RKO (cell line): Measurements from ENCODE around the gene NDUFA8.

ENCODE experiments used
- DNase-seq: peaks from one replicate; pipeline ENCODE4 v3.0.0-alpha.2; 2016; ENCODE audit warnings: low spot score

The NDUFA8 gene

DNA sequence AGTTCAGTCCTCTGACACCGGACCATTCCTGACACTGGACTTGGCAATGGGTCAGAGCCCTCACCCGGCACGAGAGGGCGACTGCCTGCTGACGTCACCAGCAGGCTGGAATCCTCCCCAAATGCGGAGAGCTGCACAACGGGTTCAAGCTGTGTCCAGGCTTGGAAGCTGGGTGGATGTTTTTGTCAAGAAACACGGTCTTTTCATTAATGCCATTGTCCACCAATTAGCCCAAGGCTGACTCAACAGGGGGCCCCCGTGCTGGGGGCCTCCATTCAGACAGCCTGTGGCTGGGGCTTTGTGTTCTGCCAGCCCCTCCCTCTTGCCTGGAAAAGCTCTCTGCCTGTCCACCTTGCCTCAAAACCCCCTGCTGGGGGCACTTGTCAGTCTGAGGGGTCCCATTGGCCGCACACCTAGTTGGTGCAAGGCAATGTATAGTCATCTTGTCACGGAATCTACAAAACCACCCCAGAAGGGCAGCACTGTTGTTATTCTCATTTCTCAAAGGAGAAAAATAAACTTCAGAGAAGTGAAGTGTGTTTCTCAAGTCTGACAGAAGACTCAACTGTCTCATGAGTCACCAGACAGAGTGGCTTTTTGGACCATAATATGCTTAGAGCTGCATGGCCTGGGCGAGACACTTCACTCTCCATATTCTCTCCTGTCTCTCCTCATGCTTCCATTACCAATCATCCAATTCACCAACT is 24.6 kb downstream of the NDUFA8 start:
- no peak for DNase-seq

DNA sequence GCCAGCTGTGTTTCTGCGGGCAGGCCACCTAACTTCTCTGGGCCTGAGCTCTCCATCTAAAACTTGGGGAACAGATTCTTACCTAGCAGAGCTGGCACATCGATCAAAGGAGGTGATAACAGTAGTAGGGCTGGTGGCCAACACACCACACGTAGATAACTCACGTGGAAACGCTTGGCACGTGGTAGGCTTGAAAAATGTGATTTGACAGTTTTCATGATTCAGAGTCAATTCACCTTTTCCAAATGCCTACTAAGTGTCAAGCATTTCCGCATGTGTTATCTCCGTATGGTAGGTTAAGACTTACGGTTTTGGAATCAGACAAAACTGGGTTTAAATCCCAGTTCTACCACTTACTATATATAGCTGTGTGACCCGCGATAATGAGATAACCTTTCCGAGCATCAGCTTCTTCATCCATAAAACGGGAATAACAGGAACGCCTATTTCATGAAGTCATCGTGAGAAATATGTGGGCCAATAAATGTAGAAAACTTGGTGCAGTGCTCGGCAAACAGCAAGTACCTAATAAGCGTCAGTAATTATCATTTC is 25.5 kb downstream of the NDUFA8 start:
- no peak for DNase-seq

DNA sequence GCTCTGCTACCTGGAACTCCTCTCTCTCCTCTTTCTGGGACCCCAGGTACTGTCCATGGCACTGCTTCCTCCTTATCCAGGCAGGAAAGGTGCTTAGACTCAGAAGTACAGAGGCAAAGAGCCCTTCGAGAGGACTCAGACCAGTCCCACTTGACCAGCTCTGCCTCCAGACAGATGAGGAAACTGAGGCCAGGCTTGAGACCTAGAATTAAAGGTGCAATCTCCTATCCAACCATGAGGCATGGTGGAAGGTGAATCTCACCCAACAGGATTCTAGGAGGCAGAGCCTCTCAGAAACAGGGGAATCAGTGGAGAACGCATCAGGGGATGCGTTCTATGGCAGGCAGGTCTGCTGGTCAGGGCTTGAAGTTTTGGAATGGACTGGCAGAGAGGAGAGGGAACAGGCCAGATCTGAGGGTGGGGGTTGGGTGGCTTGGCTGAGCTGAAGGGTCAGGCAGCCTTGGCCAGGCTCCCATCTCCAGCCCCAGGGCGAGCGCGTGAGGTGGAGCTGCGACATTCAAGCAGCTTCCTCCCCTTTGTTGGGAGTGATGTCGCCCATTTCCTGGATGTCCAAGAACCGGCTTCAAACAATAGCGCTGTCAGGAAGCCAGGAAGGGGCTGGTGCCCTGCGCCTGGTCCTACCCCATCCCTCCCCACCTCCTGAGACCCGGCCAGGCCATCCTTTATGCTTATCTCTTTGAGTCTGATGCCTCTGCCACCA is 26.2 kb downstream of the NDUFA8 start:
- no peak for DNase-seq

DNA sequence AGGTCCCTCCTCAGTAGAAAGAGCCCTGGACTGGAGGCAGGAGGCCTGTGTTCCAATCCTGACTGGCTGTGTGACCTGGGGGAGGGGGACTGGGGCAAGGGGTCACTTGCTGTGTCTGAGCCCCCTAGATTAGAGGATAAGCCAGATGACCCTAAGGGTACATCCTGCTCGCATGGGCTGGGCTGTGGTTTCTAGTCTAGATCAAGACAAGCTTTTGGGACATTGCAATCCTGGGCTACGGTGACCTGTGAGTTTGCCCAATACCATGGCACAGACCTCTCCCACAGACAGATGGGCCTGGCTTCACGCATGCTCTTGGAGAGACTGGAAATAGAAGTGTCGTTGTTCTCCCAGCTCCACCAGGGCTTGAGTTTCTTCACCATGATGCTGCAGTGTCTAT is 27.0 kb downstream of the NDUFA8 start:
- DNase-seq: no peak

DNA sequence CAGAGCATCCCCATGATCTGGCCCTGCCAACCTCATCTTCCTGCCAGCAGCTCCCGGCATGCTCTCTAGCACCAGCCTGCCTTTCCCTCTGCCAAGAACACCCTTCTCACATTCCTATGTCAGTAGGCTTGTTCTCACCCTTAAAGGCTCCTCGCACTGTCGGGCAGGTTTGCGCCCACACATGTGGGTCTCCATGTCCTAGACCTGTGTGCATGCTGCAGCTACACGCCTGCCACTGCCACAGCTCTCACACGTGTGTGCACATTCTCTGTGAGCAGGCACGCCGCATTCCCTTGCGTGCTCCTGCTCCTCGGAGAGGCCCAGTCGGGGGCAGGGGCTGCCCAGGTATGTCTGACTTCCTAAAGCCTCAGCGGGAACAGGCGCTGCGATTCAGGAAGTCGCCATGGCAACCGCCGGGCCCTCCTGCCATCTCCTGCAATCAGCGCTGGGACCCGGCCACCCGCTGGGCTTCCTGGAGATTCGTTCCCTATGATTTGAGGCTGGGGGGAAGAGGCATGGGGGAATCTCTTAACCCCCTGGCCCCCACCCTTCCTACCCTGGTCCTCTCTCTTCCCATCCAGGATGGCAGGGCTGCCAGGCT is 28.1 kb downstream of the NDUFA8 start:
- no peak for DNase-seq

DNA sequence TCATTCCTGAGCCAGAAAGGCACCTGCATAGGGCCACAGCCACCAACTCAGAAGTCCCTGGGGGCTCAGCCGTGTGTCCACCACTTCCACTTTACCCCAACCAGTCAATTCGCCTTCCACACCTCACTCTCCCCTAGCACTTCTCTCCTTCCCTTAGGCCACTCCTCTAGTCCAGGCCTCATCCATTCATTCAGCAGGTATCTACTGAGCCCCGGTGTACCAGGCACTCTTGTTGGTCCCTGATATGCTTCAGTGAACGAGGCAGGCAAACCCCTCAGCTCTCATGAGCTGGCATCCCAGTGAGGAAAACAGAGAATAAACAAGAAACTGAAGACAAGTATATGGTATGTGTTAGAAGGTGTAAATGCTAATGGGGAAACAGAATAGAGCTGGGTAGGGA is 28.7 kb downstream of the NDUFA8 start:
- DNase-seq: no peak

DNA sequence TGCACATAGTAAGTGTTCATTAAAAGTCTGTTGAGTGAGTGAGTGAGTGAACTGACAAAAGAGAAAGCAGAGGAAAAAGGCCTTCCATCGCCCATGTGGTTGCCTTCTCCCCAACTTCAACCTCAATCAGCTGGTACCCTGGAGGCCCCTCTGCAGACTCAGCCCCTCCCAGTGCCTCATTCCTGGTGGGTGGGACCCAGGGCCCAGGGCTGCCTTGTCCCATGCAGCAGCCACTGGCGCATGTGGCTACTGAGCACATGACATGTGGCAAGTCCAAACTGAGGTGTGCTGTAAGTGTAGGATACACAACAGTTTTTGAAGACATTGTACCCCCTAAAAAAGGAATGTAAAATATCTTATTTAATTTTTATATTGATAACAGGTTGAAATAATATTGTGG is 29.6 kb downstream of the NDUFA8 start:
- DNase-seq: no peak

DNA sequence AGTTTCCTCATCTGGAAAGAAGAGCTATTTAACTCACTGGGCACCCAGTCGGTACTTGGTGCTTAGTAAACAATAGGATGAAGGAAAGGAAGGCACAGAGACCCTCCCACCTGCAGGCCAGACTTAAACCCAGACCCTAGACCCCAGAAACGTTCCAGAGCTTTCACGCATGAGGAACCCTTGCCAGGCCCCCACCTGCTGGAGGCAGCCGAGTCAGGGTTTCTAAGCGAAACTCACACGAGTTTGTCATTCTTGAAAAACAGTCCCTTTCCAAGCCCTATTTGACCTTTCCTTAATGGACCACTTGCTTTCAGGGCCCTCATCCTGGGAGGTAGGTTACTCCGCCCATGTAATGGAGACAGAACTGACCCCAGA is 30.6 kb downstream of the NDUFA8 start:
- no peak for DNase-seq

DNA sequence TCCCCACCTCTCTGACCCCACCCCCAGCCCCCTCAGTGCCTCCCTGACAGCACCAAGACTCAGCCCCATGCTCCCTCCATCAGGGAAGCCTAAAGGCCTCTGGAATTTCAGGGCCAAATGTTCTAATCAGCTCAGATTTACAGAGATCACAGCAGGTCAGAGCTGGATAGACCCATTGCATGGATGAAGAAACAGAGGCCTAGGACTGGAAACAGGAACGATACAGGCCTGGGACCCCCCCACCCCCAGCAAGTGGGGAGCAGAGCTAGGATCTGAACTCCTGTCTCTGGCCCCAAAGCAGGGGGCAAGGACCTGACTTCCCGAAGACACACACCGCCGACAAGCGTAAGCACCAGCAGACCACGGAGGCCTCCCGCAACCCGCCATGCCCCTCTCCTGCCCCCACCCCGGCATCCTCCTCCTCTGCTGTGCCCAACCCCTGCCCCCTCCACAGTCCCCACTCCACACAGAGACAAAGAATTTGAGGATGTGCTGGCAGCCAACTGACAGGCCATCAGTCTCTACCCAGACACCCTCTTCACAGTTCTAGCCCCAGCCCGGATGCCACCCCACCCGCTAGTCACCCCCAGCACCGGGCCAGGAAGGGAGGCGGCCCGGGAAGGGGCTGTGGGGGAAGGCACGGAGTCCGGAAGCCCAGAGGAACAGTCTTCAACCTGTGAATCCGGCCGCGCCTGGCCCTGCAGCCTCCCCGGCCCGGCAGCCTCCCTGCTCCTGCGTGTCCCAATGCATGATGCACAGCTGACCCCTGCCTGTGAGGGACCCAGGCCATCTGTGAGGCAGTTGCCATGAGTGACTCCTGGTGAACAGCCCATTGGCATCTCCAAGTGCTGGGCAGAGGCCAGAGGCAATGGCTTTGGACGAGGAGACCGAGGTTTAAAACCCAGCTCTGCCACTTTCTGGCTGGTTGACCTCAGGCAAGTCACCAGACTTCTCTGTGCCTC is 31.3 kb downstream of the NDUFA8 start:
- no peak for DNase-seq

DNA sequence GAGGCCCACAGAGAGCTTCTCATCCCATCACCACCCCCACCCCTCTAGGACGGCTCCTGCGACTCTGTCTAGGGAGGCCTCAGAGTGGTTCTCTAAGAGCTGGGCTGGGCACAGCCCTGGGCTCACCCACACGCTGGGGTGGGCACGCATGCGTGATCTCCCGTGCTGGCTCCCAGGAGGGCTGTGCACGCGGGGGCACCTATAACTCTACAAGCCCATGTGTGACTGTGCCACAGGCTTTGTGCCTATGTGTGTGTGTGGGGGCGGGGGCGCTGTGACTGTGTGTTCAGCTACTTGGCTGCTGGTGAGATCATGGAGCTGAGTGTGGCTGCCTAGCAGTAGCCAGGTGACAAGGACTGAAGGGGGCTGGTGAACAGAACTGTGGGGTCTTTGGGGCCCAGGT is 32.2 kb downstream of the NDUFA8 start:
- no peak for DNase-seq

DNA sequence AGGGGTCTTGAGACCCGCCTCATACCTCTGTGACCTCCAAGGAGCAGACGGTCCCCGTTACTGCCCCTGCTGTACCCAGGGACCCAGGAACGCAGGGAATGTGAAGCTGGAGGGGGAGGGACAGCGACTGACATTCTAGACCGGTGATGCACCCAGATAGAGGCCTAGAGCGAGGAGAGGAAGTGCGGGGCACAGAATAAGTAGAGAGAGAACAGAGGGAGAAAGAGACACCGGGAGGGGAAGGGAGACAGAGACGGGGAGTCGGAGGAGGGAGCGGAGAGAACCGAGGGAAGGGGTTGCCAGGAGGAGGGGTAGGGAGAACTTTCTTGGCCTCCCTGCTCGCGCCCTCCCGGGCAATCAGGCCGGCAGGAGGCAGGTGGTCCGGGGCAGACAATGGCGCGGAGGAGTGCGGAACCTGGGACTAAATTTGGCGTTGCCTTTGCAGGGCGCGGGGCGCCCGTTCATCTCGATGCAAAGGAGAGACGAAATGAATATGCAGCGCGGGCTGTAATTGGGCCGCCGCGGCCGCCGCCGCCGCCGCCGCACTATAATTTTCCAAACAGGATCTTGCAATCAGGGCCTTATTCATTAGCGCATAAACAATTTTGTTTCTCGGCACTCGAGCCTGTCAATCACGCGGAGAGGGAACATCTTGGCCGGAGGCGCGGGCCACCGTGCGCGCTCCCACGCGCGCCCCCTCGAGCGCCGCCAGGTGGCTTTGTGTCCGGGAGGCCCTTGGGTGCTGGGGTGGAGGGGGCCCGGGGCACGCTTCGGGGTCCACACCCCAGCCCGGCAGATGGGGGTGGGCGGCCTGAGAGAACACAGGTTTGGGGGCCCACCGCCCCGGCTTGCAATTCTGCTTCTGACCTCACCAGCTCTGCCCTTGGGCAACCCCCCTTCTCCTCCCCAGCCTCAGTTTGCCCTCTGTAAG is 33.0 kb downstream of the NDUFA8 start:
- DNase-seq: no peak

DNA sequence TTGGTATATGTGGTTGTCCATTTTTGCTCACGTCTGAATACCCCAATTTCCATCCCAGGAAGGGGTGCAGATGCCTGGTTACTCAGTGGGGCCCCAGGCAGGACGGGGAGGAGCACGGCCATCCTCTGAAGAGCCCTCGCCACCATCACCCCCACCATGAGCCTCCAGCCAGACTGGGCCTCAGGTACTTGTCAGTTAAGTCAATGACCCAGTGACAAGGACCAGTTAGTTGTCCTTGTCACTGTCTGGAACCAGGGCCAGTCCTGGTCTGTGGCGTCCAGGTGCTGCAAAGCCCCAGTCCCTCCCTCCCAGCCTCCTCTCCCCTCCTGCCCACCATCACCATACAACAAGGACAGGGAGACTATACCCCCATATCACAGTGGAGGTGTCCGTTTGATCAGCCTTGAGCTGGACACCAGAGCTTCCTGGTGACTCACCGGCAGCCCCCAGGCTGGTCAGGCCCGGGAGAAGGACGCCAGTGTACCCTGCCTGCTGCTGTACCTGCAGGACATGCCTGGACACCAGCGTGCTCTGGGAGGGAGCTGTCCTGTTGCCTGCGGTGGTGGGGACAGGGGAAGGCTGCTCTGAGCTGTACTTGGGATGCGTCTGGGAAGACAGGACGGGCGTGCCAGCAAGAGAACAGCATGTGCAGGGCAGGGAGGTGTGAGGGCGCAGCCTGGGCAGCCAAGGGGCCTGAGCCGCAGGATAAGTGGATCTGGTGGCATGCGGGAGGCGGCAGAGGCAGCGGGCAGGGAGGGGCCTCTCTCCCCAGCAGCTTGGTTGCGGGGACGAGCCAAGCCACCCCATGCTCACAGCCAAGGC is 33.9 kb downstream of the NDUFA8 start:
- no peak for DNase-seq

DNA sequence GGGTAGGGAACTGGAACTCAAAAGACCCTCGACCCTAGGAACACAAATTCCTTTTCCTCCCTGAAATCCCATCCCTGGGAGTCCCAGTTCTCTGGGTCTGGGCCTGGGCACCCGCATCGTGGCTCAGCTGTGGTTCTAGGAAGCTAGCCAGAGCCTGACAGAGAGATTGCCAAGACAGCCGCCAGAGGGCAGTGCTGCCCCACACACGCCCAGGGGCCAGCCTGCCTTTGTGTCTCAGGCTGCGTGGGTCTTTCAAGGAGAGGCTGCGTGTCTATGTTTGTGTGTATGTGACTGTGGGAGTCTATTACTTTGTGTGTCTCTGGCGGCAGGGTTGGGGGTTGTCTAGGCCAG is 34.4 kb downstream of the NDUFA8 start:
- DNase-seq: peak; percentile 75

DNA sequence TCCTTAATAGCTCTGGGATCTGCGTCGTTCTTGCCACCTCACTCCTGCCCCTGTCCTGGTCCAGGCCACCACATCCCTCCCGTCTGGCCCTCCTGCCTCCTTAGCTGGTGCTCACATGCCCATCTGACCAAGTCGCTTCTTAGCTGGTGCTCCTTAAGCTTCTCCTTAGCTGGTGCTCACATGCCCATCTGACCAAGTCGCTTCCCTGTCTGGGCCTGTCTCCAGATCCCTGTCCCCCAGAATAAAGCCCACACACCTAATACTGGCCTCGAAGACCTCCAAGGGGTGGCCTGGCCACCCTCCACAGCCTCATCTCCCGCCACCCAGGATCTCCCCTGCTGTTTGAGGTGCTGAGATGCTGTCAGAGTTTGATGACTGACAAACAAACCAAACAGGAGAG is 35.1 kb downstream of the NDUFA8 start:
- no peak for DNase-seq

DNA sequence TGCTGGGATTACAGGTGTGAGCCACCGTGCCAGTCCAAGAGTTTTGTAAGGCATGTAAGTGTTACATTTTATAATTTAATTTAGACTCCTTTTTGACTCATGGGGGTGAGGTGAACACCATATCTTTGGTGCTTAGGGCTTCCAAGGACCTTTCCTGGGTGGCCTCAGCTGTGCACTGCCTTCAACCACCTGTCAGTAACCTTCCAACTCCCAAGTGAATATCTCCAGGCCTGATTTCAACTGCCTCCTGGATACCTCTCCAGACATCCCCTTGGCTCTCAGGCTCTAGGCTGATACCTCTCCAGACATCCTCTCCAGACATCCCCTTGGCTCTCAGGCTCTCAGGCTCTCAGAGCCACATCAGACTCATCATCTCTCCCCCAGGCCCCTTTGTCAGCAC is 35.5 kb downstream of the NDUFA8 start:
- no peak for DNase-seq

DNA sequence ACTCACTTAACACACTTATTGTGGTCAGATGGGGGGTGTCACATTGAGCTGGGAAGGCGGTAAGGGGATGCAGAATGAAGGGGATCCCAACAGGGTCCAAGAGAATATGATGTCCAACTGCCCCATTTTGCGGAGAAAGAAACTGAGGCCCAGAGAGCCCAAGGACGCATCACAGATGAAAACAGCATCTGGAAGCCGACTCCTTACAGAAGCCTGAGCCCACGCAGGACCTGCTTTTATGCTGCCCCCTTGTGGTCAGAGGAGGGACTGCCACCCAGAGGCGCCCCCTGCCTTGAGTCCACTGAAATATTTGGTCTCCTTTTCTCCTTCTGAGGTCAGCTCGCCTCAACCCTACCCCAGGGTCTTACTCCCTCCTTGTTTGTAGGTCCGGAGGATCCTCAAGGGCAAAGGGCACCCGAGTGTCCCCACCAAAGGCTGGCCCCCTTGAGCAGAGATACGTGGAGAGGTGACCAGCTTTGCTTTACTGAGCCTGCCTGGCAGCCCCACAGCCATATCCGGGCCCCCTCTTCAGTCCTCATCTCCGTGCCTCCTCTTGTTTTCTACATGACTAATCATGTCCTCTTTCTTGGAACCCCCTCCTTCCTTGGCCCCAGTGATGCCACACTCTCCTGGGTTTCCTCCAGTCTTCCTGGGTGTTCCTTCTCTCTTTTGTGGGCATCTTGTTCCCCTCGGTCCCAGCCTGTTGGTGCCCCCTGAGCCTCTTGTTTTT is 36.5 kb downstream of the NDUFA8 start:
- DNase-seq: peak; percentile 68

DNA sequence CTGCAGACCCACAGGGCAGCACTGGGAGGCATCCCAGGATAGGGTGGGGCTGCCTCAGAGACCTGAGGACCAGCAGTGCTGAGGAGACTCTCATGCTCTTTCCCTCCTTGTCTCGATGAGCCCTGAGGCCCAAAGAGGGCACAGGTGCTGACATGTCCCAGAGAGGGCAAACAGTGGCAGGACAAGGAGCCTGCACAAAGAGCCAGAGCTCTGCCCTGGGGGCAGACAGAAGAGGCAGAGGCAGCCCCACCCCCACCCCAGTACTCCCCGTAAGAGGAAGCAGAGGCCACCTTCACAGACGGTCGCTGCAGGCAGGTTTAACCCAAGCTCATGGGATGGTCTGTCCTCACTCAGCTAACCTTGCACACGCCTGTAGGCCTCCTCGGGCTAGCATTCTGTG is 37.1 kb downstream of the NDUFA8 start:
- no peak for DNase-seq

DNA sequence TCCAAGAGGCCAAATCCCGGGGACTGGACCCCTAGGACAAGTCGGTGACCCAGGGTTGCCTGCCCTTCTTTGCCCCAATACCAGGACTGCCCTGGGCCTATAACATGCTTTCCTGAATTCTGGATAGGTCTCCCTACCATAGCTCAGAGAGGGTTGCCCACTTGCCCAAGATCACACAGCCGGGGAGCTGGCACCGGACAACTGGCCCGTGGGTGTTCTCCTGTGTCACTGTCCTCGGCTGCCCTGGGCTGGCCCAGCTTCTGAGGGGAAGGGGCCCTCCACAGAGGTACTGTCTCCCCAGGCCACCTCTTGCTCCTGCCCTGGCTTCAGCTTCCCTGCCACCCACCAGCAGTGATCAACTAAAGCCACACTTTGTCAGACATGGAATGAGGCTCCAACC is 37.6 kb downstream of the NDUFA8 start:
- no peak for DNase-seq

DNA sequence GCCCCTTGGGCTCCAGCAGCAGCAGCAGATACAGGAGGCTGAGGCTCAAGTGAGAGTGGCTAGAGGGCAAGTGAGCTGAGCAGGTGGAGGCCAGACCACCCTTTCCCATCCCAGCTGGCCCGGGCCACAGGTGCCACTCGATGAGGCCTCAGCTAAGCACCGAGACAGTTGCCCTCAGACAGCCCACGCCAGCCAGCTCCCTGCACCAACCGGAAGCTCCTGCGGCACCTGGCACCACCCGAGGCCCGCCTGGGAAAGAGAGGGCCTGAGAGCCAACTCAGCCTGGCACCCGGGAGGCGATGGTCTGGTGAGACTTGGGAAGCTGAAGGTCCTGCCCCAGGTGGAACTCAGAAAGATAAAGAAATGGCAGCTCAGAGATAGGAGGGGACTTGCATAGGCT is 38.2 kb downstream of the NDUFA8 start:
- no peak for DNase-seq
